OCI-M2 (cell line): Measurements from ENCODE around the gene MKI67.

ENCODE experiments used
- DNase-seq: peaks from one replicate; lab custom pipeline; 2025; ENCODE audit not compliant: unreplicated experiment; lab: John Stamatoyannopoulos, UW

MKI67 gene

DNA sequence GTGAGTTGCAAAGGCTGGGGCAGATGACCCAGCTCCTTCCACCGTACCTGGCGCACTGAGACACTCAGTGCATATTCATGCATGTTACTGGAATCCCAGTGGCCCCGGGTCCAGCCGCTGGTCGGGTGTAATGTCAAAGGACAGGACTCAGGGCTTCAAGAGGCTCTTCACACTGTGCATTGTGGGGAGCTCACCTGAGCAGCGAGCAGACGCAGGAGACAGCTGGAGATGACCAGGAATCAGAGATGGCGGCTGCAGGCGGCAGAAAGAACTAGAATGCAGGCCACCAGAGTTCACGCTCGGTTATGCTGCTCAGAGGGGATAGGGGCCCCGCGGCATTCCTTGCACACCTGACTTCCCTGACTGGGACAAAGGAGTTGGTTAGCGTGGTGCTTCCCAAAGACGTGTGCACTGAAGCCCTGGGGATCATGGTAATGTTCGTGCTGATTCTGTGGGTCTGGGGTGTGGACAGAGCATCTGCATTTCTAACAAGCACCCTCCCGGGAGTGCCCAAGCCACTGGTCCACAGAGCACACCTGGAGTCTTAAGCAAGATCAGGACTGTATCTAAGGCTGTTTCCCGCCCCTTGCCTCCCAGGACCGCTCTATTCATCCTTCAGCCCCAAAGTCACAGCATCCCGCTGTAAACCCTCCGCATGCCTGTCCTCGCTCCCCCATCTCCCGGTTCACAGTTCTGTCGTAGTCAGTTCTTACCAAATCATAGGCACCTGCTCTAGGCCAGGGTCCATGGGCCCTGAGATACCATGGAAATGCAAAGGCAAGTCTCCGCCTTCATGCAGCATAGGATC lies 71.0 kb downstream of the MKI67 start:
- DNase-seq, result no peak

DNA sequence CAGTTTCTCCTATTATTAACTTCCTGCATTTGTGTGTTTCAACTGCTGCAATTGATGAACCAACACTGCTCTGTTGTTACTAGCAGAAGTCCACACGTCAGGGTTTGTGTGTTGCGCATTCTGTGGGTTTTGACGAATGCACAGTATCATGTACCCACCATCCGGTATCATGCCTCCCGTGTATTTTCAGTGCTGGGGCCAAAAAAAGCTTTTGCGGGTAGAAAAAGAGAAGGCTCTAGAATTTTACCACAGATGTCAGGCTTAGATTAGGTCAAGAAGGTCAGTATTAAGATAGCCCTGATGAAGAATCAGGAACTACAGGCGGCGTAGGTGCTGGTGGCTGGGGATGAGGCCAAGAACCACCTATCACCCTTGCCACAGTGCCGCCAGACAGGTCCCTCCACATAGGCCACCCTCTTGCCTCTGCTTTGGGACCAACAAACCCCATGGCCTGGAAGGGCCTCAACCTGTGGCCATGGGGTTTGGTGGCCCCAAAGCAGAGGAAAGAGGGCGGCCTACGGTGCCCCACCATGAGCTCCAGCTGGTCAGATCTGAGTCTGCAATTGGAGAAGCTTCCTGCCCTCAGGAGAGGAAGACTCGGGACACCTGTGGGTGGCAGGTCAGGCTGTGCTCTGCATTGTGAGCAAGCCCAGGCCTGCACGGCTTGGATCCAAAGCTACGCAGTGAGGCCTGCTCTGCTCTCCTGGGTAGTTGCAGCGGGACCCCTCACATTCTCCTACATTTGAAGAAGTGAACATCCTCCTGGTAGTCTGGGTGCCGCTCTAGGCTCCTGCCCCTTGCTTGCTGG lies 71.9 kb downstream of the MKI67 start:
- DNase-seq, result no peak

DNA sequence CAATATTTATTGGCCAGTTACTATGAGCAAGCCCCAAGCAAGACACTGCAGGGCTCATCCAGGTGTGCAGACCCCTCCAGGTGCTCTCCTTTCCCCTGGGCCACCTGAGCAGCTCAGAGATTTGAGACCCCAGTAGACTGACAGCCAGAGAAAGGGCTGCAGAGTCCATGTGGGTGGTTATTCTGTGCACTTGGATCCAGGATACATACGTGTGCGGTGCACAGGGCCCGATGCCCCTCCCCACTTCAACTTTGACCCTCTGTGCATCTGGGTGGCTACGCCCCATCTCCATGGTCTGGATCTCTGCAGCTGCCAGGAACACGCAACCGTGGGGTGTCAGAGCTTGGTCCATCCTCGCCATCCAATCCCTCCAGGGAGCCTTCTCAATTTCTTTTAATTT lies 72.9 kb downstream of the MKI67 start:
- no peak for DNase-seq

DNA sequence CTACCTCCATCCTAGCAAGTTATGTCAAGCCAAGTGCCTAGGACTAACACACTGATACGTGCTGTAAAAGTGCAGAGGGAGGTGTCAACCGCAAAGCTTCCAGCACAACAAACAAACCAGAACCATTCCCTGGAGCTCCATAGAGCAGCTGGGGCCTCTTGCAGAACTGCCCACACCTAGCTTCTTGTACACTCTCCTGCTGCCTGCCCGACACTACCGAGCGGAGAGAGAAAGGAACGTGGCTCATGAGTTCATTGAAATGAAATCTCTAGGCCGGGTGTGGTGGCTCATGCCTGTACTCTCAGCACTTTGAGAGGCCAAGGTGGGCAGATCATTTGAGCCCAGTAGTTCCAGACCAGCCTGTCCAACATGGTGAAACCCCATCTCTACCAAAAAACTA lies 73.5 kb downstream of the MKI67 start:
- no peak for DNase-seq

DNA sequence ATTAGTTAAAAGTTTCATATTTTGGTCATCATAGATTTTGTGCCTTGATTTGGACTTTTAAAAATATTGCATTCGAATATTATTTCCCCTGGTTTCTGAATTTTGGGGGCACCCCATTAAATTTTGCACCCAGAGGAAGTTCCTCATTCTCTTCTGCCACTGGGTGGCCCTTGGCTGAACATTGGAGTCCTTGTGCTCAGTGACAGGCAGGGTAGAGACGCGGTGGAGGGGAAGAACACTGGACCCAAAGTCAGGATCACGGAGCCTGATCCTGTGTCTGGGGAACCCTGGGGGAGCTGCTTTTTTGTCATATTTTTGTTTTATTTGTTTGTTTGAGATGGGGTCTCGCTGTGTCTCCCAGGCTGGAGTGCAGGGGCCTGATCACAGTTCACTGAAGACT lies 74.7 kb downstream of the MKI67 start:
- DNase-seq, result no peak

DNA sequence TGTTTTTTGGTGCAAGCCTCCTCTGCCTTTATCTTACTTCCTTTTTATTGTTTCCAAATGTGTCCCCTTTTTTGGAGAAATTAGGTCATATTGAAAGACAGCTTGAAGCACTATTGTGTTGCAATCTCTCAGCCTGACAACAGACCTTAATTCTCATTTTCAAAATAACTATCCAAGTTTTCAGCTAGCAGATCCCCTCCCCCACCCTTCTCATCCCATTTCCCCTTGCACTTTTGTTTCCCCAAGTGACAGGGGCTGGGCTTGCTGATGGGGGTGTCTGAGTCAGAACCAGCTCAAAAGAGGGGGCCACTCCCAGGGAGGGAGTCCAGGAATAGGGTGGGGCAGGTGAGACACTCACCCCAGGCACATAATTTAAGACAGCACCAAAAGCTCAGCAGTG lies 75.3 kb downstream of the MKI67 start:
- no peak for DNase-seq

DNA sequence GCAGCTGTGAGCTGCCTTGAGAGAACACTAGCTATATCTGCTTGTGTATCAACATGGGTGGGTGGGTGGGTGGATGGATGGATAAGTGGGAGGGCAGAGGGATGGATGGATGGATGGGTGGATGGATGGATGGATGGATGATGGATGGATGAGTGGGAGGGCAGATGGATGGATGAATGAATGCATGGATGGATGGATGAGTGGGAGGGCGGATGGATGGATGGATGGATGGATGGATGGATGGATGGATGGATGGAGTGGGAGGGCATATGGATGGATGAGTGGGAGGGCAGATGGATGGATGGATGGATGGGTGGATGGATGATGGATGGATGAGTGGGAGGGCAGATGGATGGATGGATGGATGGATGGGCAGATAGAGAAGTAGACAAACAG lies 76.1 kb downstream of the MKI67 start:
- no peak for DNase-seq

DNA sequence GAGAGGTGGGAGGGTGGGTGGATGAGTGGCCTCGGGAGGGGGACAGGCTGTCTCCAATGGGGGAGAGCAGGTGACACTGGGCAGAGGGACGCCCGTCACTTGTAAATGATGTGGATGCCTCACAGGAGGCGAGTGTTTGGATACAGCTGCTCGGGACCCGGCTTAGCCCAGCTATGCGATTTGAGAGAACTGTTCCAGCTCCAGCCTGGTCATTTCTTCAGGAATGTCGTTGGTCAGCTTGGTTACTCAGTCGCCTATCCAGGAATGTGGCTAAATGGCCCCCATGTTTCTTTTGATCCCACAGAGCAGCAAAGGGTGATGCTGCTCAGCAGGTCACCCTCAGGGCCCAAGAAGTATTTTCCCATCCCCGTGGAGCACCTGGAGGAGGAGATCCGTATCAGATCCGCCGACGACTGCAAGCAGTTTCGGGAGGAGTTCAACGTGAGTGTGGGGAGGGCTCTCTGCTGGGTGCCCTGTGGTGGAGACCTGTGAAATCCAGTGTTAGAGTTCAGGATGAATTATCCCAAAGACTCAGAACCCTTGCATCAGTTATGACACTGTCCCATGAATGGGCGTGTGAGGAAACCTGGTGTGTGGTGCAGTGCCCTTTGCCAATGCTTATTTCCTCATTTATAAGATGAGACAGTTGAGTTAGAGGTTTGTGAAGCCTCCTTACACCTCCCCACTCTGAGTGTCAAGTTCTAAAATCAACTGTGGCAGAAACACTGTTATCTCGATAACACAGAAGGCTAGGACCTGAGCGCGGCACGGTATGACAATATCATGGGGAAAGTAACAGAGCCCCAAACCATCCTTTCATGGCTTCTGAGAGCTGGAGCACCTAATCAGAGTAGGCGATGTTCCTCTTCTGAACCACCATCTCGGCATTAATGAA lies 76.8 kb downstream of the MKI67 start:
- no peak for DNase-seq

DNA sequence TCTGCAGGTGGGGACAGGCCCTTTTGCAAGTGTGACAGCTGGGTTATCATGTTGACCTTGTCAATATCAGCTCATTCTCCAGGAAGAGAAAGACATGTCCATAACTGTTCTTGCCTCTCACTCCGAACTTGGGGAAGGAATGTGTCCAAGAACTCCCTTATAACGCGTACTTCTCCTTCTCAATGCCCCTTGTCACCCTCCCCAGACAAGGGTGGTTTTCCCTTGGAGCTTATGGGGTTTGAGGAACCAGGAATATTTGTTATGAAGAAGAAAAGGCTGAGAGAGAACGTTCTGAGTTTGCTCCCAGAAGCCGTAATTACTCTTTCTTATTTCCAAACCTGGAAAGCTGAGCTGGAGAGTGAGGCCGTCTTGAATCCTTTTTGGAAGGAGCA lies 77.4 kb downstream of the MKI67 start:
- no peak for DNase-seq

DNA sequence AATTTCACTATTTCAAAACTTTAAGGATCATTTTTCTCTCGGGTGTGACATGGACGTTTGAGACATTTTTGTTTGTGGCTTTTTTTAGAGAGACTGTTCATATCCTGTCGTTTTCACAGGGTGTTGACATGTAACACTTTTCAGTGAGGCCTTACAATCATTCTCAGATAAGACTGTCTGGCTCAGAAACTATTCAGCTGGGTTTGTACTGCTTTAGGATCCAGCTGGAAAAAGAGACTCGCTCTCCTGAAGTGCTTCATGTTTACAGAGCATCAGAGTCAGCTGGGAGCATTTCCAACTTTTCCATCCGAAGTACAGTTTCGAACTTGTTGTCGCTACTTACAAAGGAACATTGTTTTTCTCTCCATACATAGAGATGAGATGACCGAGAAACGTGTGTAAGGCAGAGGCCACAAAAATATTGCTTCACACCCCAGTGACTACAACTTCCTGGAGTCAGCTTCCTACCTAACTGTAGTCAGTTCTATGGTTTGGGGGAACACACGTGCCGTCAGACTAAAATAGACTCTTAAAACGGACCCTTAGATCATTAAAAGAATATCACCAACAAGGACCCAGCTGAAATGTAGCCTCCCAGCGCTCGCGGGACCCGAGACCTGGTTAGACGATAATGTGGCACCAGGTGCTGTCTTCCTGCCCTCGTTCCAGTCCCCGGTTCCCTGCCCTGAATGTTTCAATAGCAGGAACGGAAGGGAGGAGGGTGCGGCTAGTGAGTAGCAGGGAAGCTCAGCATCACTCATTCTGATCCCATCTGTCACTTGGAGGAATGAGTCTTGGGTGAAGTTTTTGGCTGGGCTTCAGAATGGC lies 78.0 kb downstream of the MKI67 start:
- DNase-seq, result no peak

DNA sequence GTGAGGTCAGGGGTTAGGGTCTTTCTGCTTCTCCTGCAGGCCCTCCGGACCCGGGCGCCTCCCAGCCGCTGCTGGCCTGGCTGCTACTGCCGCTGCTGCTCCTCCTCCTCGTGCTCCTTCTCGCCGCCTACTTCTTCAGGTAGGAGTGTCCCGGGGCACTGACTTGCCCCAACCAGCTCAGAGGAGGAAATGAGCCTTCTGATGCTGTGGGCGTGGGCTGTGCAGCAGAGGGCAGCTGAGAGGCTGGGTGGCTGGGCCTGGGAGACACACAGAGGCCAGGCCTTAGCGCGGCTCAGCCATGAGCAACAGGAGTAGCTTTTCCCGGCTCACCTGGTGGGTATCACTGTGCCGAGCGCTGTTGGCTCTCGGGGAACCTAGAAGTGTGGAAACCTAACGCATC lies 78.9 kb downstream of the MKI67 start:
- DNase-seq, result no peak

DNA sequence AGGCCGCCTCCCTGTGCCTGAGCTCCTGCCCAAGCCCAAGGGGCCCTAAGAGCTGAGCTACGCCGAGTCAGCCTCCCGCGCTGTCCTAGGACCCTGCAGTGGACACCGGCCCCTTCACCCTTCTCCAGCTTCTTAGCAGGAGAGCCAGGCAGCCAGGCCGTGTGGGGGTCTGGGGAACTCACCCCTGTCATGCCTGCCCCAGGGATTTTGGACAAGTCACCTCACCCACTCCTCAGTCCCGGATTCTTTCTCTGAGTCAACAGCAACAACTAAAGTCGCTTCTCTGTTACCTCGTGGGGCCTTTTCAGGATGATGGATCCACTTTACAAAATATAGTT lies 79.3 kb downstream of the MKI67 start:
- DNase-seq, result no peak
